Daoy (cell line): ENCODE data around the gene PHC3. TPM values are rescaled to one million over a fixed set of nuclear protein-coding genes. Genes with fewer than 3 reads are reported as not detected.

Experiments
- DNase-seq: peaks from one replicate; pipeline ENCODE4 v3.0.0-alpha.2; 2015; ENCODE audit warnings: low read depth
- total RNA-seq: library from RNA; depleted of rRNA; stranded (reverse); fragments of >200 nt; shearing (Covaris generic); gene quantifications from 2 replicates; pipeline ENCODE4 v1.2.3, GENCODE V29; 2014; rRNA removed

Gene PHC3
- total RNA-seq, 1 experiment from 2014 or later = 17.0 TPM

DNA sequence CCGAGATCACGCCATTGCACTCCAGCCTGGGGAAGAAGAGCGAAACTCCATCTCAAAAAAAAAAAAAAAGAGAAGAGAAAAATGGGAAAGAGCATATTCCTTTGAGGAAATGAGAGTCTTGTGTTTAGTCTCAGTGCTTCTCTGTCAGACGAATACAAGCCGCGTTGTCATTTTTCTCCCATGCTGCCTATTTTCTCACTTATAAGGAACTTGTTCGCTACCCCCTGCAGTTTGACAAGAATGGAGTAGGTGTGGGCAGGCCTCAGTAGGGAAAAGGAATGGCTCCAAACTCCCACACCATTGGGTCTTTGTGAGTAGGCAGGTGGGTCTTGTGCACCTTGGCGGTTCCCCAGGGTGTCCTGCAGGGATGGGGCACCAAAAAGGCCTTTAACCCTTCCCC is 137.3 kb downstream of the PHC3 start:
- no peak for DNase-seq

DNA sequence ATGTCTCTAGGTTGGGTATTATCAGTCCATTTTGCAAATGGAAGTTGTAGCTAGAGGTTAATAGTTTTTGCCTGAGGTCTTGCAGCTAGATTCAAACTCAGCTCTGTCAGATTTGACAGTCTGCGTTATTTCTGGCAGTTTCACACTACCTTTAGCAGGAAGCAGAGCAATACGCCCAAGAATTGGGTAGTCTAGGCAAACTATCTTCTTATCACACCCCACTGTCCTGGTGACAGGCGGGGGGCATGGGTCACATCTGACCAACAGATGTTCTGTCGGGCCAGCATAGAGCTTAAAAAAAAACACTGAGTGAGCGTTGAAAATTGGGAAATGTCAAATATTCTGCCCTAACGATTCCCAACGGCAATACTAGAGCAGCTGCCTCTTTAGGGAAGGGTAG is 138.0 kb downstream of the PHC3 start:
- no peak for DNase-seq

GRCh38 chr3:170040418-170040817 is 141.1 kb downstream of the PHC3 start:
- DNase-seq = no peak

- DNase-seq = no peak
These were observed 143.0 kb downstream of the PHC3 start for GRCh38 chr3:170038434-170039110.

Other genes with a start within 250 kb of the PHC3 start
- 11.0 and 26.2 TPM in 2 replicates for gene SEC62, start 214.9 kb downstream of the PHC3 start, total RNA-seq
- gene GPR160, start 143.7 kb downstream of the PHC3 start, total RNA-seq = 5.8 and 6.3 TPM in 2 replicates
- 38.5 and 46.1 TPM in 2 replicates for gene PRKCI, start 40.7 kb upstream of the PHC3 start, total RNA-seq
- 34.4 and 39.9 TPM in 2 replicates for gene SKIL, start 176.0 kb upstream of the PHC3 start, total RNA-seq
- gene CLDN11, start 237.1 kb upstream of the PHC3 start, total RNA-seq = 14.9 and 15.8 TPM in 2 replicates